ENCODE measurements around the gene SPRY4. TPM values are rescaled to one million over a fixed set of nuclear protein-coding genes. Genes with fewer than 3 reads are reported as not detected.
"Not testable (repeated sequence)": the region's sequence is repeated elsewhere in the genome, so short reads cannot be mapped to it uniquely, and the experiment has no call there.

SPRY4 gene, protein sequence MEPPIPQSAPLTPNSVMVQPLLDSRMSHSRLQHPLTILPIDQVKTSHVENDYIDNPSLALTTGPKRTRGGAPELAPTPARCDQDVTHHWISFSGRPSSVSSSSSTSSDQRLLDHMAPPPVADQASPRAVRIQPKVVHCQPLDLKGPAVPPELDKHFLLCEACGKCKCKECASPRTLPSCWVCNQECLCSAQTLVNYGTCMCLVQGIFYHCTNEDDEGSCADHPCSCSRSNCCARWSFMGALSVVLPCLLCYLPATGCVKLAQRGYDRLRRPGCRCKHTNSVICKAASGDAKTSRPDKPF
- total RNA-seq (2014; rRNA removed; shearing (Covaris generic)), result 40.5 and 44.5 TPM in 2 replicates

DNA sequence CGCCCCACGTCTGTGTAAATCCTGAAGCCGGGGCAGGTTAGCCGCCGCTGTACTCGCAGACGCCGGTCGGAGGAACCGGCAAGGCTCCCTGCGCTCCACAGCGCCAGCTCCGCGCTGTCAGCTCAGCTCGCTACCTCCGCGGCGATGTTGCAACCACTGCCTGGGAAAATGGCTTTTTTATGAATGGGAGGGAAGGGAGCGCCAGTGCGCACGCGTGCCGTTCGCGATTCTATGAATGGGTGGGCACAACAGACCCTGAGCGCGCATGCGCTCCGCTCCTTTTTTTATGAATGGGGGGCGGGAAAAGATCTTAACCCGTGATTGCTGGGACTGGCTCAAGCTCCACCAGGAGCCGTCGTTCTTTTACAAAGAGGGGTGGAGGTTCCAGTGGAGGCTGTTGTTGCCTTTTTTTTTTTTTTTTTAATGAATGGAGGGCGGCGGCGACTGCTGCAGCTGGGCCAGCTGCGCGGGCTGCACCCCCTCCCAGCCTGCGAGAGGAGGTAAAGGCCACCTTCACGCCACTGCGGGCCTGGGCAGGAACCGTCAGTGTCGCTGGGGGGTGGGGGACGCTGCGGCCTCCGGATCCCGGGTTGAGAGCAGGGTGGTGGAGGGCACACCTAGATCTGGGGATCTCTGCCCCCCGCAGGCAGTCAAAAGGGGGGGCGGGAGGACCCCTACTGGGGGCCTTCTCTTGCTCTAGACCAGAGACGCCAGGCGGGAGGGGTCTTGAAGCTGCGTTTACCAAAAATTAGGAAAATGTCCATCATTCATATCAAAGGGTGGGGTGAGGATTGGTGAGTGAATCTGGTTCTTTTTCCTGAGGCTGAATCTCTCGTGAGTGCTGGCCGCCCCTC is at the start of gene SPRY4:
SPRY4 (minus strand) TSS at position 151 of the 854 bp plus-strand sequence. CDS start 9,913 bp downstream, outside the sequence.
- Histone ChIP-seq H3K27me3 (replicated peaks) (no peaks in the 10 kb centered on the region), H3K27ac (peak within 1 kb of the TSS; percentile 91), H3K4me1 (replicated peaks) (peaks cover 76% of the 10 kb centered on the region), H3K36me3 (peaks cover 42% of the 10 kb centered on the region), H3K4me3 (peak within 1 kb of the TSS; percentile 74), H3K9me3 (replicated peaks) (no peaks in the 10 kb centered on the region)
- peak; percentile 99 to 100 for DNase-seq (ENCODE audit: low read depth in 1 of 2, low spot score in 2 of 2)

DNA sequence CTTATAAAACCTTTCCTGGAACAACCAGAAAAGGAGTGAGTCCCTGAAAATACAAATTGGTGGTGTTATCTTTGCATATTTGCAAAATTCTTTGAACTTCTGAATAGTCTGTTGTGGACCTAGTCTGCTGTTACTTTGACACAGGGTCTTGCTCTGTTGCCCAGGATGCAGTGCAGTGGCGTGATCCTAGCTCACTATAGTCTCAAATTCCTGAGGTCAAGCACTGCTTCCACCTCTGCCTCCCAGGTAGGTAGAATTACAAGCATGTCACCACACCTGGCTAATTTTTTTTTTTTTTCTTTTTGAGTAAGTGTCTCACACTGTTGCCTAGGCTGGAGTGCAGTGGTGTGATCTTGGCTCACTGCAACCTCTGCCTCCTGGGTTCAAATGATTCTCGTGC is 43.7 kb upstream of the SPRY4 start:
- Histone ChIP-seq H3K36me3 (no peaks in the 10 kb centered on the region), H3K9me3 (replicated peaks) (no peaks in the 10 kb centered on the region), H3K27ac (no peak overlapping the region), H3K4me3 (no peak overlapping the region), H3K4me1 (replicated peaks) (peaks cover 4% of the 10 kb centered on the region), H3K27me3 (replicated peaks) (no peaks in the 10 kb centered on the region)
- no peak for DNase-seq (ENCODE audit: low read depth in 1 of 2, low spot score in 2 of 2)

DNA sequence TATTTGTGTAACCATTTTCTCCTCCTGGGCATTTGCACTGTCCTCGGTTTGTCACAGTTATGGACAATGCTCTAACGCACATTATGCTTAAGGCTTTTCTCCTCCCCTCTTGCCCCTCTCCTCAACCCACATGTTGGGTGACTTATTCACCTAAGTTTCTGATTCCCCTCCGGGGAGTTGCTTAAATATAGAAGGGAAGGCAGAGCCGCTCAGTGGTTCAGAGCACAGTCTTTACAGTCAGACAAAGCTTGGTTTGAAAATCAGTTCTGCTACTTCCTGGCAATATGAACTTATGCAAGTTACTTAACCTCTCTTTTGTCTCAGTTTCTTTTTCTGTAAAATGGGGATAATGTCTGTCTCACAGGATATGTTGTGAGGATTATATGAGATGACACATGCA is 41.2 kb upstream of the SPRY4 start:
- Histone ChIP-seq H3K4me1 (replicated peaks) (peaks cover 26% of the 10 kb centered on the region), H3K9me3 (replicated peaks) (no peaks in the 10 kb centered on the region), H3K4me3 (no peak overlapping the region), H3K27me3 (replicated peaks) (no peaks in the 10 kb centered on the region), H3K27ac (no peak overlapping the region), H3K36me3 (no peaks in the 10 kb centered on the region)
- DNase-seq (ENCODE audit: low read depth in 1 of 2, low spot score in 2 of 2), result no peak

DNA sequence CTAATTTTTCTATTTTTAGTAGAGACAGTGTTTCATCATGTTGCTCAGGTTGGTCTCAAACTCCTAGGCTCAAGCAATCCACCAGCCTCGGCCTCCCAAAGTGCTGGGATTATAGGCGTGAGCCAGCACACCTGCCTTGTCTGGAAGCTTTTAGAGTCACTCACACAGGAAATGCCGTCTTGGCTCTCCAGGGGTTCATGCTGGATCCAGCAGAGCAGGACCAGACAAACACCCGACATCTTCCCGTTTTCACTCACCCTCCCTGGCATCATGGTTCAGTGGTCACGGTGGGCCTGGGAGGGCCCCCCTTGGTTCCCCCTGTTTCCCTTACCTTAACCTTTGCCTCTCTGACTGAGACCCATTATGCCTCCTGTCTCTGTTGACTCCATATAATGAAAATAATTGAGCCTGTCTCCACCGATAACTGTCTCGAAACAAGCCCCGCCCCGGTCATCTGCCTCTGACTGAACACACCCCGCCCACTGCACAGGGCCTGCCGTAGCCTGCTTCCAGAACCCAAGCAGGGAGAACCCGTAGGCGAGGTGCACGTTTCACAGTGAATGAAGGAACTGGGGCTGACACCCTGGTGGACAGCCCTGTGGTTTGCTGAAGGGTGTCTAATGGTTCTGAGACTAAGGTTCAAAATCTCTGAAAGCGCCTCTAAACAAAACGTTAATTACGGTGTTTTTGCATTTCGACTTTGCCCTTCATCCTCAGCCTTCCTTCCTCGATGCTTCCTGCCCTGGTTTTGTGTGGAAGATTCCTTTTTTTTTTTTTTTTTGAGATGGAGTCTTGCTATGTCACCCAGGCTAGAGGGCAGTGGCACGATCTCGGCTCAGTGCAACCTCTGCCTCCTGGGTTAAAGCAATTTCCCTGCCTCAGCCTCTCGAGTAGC is 39.7 kb upstream of the SPRY4 start:
- H3K36me3 ChIP-seq, result no peaks in the 10 kb centered on the region
- no peak for DNase-seq (ENCODE audit: low read depth in 1 of 2, low spot score in 2 of 2)
- H3K27me3 ChIP-seq (replicated peaks), result no peaks in the 10 kb centered on the region

DNA sequence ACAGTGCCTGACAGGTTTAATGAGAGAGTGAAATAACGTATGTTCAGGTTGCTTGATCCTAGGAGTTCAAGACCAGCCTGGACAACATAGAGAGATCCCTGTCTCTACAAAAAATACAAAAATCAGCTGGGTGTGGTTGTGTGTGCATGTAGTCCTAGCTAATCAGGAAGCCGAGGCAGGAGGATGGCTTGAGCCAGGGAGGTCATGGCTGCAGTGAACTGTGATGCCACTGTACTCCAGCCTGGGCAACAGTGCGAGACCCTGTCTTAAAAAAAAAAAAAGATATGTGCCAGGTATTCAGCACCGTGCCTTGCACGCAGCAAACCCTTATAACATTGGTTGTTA is 38.8 kb upstream of the SPRY4 start:
- Histone ChIP-seq H3K4me3 (no peak overlapping the region), H3K9me3 (replicated peaks) (no peaks in the 10 kb centered on the region), H3K4me1 (replicated peaks) (peaks cover 45% of the 10 kb centered on the region), H3K27ac (peak overlapping the region; percentile 91), H3K27me3 (replicated peaks) (no peaks in the 10 kb centered on the region), H3K36me3 (no peaks in the 10 kb centered on the region)
- DNase-seq (ENCODE audit: low read depth in 1 of 2, low spot score in 2 of 2), result no peak

More for the DNA sequence above, 39.7 kb upstream of the SPRY4 start:
- peaks cover 42% of the 10 kb centered on the region for H3K4me1 ChIP-seq (replicated peaks)
- H3K4me3 ChIP-seq, result no peak overlapping the region
- H3K9me3 ChIP-seq (replicated peaks), result no peaks in the 10 kb centered on the region
- H3K27ac ChIP-seq, result no peak overlapping the region

DNA sequence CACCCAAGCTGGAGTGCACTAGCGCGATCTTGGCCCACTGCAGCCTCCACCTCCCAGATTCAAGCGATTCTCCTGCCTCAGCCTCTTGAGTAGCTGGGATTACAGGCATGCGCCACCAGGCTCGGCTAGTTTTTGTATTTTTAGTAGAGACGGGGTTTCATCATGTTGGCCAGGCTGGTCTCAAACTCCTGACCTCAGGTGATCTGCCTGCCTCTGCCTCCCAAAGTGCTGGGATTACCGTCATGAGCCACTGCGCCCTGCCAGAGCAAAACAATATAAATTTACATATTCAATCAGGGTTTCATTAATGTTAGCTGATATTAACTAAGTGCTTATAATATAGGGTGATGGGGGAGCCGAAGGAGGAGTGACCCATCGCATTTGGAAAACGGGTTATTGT is 37.4 kb upstream of the SPRY4 start:
- Histone ChIP-seq H3K4me1 (replicated peaks) (peaks cover 58% of the 10 kb centered on the region), H3K27ac (peak overlapping the region; percentile 91)
- not testable (repeated sequence) for H3K36me3 ChIP-seq; DNase-seq (ENCODE audit: low read depth in 1 of 2, low spot score in 2 of 2); H3K4me3 ChIP-seq; H3K27me3 ChIP-seq (replicated peaks); H3K9me3 ChIP-seq (replicated peaks)

DNA sequence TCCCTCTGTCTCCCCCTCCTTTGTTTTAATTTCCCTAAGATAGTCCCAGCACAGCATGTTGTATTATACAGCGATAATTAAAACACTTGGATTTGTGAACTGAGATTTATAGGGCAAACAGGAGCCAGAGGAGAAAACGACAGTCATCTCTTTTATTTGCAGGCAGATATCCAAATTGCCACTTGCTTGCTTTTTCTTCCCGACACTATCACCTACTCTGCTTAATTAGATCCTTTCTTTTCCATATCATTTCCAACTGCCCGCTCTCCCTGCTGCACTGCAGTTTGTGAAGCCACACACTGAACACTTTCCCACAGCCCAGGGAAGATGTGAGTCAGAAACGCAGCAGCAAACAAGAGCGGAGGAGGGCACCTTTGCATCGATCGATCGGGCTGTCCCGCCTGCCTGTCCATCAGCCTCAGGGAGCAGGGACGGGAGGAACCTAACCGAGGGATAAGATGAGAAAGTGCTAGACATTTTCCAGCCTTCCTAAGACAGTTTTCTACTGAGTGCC is 35.8 kb upstream of the SPRY4 start:
- peaks cover 68% of the 10 kb centered on the region for H3K4me1 ChIP-seq (replicated peaks)
- no peaks in the 10 kb centered on the region for H3K36me3 ChIP-seq
- no peaks in the 10 kb centered on the region for H3K27me3 ChIP-seq (replicated peaks)
- H3K27ac ChIP-seq, result peak overlapping the region; percentile 50
- no peak overlapping the region for H3K4me3 ChIP-seq
- peak; percentile 53 to 64 for DNase-seq (ENCODE audit: low read depth in 1 of 2, low spot score in 2 of 2)
- H3K9me3 ChIP-seq (replicated peaks), result no peaks in the 10 kb centered on the region

DNA sequence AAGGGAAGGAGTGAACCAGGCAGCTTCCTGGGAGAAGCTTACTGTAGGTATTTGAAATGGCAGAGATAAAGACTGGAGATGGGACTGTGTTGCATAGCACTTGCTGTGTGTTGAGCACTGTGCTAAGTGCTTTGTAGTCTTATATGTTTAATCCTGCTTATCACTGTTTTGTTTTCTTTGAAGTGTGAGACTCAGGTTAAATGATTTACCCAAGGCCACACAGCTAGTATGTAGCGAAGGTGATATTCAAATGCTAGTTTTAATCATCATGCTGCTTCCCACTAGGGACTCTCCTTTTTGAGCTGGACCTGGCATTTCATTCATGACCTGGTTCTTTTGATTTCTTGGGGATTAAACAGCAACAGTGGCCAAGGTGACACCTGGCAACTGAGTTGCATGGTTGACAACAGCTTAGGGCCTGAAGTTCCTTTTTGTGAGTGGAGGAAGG is 35.3 kb upstream of the SPRY4 start:
- H3K27ac ChIP-seq, result peak overlapping the region; percentile 50; the same call in 1 of the 2 replicates
- H3K36me3 ChIP-seq, result no peaks in the 10 kb centered on the region
- no peaks in the 10 kb centered on the region for H3K9me3 ChIP-seq (replicated peaks)
- H3K27me3 ChIP-seq (replicated peaks), result no peaks in the 10 kb centered on the region
- H3K4me3 ChIP-seq, result no peak overlapping the region
- peaks cover 68% of the 10 kb centered on the region for H3K4me1 ChIP-seq (replicated peaks)
- DNase-seq (ENCODE audit: low read depth in 1 of 2, low spot score in 2 of 2), result no peak

DNA sequence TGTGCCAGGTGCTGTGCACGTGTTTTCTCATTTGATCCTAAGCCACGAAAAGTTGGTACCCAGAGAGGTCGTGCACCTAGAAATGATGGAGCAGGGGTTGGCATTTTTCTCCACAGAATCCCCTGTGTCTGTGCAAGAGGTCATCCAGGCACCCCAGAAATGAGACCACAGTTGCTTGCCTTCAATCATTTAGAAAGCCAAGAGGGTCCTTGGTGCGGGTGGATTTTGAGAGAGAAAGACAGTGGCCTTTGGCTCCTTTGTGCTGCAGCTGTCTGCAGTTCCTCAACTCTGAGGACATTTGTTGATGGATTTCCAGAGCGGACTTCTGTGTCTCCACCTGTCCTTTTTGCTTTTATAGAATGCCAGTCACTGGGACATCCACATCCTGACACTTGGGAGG is 33.8 kb upstream of the SPRY4 start:
- Histone ChIP-seq H3K36me3 (no peaks in the 10 kb centered on the region), H3K4me1 (replicated peaks) (peaks cover 68% of the 10 kb centered on the region), H3K27ac (no peak overlapping the region), H3K9me3 (replicated peaks) (no peaks in the 10 kb centered on the region), H3K4me3 (no peak overlapping the region), H3K27me3 (replicated peaks) (no peaks in the 10 kb centered on the region)
- DNase-seq (ENCODE audit: low read depth in 1 of 2, low spot score in 2 of 2), result no peak

DNA sequence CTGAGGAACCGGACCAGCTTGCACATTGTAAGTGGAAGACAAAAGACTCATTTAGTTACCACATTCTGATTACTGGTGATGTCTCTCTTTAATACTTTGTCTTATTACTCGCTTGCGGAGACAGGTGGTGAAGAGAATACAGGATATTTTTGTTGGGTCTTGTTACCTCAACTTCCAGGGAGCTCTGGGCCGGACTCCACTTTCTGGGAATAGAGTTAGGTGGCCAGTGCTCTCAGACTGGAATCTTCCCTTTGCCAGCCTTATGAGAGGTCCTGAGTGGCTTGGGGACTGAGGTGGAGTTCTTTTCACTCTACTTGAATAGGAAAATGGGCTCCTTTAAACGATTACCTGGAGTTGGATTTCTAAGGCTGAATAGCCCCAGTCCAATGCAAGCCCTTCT is 33.3 kb upstream of the SPRY4 start:
- Histone ChIP-seq H3K4me3 (no peak overlapping the region), H3K27me3 (replicated peaks) (no peaks in the 10 kb centered on the region), H3K9me3 (replicated peaks) (no peaks in the 10 kb centered on the region), H3K27ac (peak overlapping the region; percentile 99; the same call in 1 of the 2 replicates), H3K4me1 (replicated peaks) (peaks cover 67% of the 10 kb centered on the region), H3K36me3 (no peaks in the 10 kb centered on the region)
- DNase-seq (ENCODE audit: low read depth in 1 of 2, low spot score in 2 of 2), result no peak

DNA sequence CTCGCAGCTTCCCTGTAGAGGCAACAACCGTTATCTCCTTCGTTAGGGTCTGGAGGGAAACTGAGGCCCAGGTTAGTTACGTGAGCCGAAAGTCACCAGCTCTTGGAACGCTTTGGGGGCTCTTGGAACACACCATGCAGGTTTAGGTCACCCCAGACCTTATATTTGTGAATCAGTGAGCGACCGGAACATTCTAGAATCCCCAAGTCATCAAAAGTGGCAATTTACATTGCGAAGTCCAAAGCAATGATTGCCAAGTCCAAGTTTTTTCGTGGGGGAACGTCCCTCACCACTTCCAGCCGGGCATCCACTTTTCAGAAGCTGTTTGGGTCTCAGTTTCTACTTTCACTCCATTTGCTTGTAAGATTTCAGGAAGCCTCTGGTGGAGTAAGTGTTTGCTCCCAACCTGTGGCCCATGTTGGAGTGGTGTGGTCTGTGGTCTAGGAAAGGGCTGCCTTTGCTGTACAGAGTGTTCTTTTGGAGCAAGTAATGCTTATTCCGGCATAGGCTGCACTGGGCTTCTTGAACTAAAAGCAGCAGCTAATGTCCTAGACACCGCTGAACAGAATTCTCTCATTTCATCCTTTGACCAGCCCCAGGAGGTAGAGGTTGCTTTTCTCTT is 32.8 kb upstream of the SPRY4 start:
- Histone ChIP-seq H3K27me3 (replicated peaks) (no peaks in the 10 kb centered on the region), H3K4me1 (replicated peaks) (peaks cover 65% of the 10 kb centered on the region), H3K27ac (peak overlapping the region; percentile 99), H3K36me3 (no peaks in the 10 kb centered on the region), H3K9me3 (replicated peaks) (no peaks in the 10 kb centered on the region), H3K4me3 (peak overlapping the region; percentile 42)
- DNase-seq (ENCODE audit: low read depth in 1 of 2, low spot score in 2 of 2), result peak in 1 of 2 experiments; percentile 33

DNA sequence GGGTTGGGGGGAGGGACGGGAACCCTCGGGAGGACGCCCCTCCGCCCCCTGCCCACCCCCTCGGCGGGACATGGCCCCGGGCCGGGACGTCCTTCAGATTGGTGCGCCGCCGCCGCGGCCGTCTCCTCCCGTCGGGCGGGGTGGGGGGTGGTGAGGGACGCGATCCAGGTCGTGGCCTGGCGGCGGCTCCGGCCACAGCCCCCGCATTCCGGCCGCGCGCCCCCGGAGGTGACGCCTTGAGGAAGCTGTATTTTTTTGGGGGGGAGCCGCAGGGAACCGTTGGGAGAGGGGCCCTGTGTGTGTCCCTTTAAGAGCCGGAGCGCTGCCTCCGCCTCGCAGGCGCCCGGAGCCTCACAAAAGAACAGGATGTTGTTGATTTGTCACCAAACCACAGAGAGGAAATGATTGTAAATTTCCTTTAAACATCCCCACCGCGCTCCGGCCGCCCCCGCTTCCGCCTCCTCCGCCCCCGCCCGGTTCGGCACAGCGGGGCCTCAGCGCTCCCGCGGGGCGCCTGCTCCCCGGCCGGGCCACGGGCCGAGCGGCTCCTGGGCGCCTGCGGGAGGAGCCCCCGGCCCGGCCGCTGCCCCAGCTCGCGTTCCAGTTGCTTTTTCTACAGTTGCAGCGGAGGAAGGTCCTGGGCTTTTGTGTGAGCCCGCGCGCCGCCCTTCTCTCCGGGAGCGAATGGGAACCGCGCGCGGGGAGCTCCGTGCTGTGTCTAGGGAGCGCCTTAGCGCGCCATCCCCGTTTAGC is 32.1 kb upstream of the SPRY4 start:
- Histone ChIP-seq H3K27me3 (replicated peaks) (no peaks in the 10 kb centered on the region), H3K4me3 (peak overlapping the region; percentile 42), H3K36me3 (no peaks in the 10 kb centered on the region), H3K4me1 (replicated peaks) (peaks cover 60% of the 10 kb centered on the region), H3K27ac (peak overlapping the region; percentile 99), H3K9me3 (replicated peaks) (no peaks in the 10 kb centered on the region)
- peak; percentile 98 to 99 for DNase-seq (ENCODE audit: low read depth in 1 of 2, low spot score in 2 of 2)

Measured in SJSA1 (cell line).